Measurements from ENCODE around the gene RFX4. TPM values are rescaled to one million over a fixed set of nuclear protein-coding genes. Genes with fewer than 3 reads are reported as not detected.

Gene RFX4
- total RNA-seq, 1 experiment from 2014 or later: not detected

DNA sequence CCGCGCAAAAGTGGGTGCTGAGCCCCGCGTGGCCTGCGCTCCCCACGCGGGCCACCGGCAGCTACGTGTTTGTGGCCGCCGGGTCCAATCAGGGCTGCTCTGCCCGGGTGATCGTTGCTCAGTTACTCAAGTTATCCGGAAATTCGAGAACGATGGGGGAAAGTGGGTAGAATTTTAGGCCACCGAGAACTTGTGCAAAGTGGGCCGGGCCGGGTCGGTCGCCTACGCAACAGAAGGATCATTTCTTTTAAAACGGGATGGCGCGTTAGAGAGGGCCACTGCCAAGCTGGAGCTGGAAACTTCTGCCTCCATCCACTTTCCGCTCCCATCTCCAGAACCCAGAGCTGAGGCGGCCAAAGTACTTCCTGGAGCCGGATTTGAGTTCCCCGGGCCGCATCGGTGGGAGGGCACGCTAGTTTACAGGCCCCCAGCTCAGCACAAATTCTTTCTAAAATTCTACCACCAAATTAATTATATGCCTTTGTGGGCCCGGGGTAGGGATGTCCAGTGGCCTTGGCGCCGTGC is 3.5 kb downstream of the RFX4 start:
- H3K4me1 ChIP-seq (ENCODE audit: control insufficient read depth, insufficient read depth, low read length): peaks cover 22% of the 10 kb centered on the region
- H3K27me3 ChIP-seq (ENCODE audit: control insufficient read depth, insufficient read depth, low read length): peaks cover 54% of the 10 kb centered on the region
- in situ Hi-C loops (cut with HindIII; ENCODE audit: low pct_unique_long_range_greater_than_20kb, low sequenced_read_pairs): no loop called here
- TF ChIP-seq, protein P1, sequence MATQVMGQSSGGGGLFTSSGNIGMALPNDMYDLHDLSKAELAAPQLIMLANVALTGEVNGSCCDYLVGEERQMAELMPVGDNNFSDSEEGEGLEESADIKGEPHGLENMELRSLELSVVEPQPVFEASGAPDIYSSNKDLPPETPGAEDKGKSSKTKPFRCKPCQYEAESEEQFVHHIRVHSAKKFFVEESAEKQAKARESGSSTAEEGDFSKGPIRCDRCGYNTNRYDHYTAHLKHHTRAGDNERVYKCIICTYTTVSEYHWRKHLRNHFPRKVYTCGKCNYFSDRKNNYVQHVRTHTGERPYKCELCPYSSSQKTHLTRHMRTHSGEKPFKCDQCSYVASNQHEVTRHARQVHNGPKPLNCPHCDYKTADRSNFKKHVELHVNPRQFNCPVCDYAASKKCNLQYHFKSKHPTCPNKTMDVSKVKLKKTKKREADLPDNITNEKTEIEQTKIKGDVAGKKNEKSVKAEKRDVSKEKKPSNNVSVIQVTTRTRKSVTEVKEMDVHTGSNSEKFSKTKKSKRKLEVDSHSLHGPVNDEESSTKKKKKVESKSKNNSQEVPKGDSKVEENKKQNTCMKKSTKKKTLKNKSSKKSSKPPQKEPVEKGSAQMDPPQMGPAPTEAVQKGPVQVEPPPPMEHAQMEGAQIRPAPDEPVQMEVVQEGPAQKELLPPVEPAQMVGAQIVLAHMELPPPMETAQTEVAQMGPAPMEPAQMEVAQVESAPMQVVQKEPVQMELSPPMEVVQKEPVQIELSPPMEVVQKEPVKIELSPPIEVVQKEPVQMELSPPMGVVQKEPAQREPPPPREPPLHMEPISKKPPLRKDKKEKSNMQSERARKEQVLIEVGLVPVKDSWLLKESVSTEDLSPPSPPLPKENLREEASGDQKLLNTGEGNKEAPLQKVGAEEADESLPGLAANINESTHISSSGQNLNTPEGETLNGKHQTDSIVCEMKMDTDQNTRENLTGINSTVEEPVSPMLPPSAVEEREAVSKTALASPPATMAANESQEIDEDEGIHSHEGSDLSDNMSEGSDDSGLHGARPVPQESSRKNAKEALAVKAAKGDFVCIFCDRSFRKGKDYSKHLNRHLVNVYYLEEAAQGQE (IDR thresholded peaks at IDR 0.05; ENCODE audit: insufficient read depth in 1 of 2, low read depth in 2 of 2, low read length in 1 of 2): no peak
- TF ChIP-seq POLR2AphosphoS5 (IDR thresholded peaks at IDR 0.05; ENCODE audit: low read depth, low read length) (no peak), TCF7L2 (IDR thresholded peaks at IDR 0.05; ENCODE audit: low read depth, low read length) (no peak), SIN3A (IDR thresholded peaks at IDR 0.05; ENCODE audit: borderline replicate concordance, insufficient read depth, low read depth, low read length) (no peak)
- TF ChIP-seq, protein P2, sequence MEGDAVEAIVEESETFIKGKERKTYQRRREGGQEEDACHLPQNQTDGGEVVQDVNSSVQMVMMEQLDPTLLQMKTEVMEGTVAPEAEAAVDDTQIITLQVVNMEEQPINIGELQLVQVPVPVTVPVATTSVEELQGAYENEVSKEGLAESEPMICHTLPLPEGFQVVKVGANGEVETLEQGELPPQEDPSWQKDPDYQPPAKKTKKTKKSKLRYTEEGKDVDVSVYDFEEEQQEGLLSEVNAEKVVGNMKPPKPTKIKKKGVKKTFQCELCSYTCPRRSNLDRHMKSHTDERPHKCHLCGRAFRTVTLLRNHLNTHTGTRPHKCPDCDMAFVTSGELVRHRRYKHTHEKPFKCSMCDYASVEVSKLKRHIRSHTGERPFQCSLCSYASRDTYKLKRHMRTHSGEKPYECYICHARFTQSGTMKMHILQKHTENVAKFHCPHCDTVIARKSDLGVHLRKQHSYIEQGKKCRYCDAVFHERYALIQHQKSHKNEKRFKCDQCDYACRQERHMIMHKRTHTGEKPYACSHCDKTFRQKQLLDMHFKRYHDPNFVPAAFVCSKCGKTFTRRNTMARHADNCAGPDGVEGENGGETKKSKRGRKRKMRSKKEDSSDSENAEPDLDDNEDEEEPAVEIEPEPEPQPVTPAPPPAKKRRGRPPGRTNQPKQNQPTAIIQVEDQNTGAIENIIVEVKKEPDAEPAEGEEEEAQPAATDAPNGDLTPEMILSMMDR (IDR thresholded peaks at IDR 0.05): no peak
- no peak overlapping the region for H3K27ac ChIP-seq (ENCODE audit: low read length)
- no peaks in the 10 kb centered on the region for H3K36me3 ChIP-seq (ENCODE audit: control insufficient read depth, insufficient read depth, low read length)
- intact Hi-C loops (cut with micrococcal nuclease; ENCODE audit: unreplicated experiment): loop anchor here (10.0 kb wide), 1 partner anchor 202 kb away; no protein-coding TSS in a partner anchor
- ChIA-PET POLR2A (no interaction called here), CTCF (interaction anchor here (0.5 kb wide), 1 partner anchor 15 kb away, joined by 3 read pairs; no protein-coding TSS in a partner anchor)
- H3K4me3 ChIP-seq (ENCODE audit: low read depth in 2 of 2, low read length in 2 of 2): 0 out of 4 replicates have a peak overlapping the region, but pooled peaks of 1 of the 2 experiments have one; percentile 6
- no peaks in the 10 kb centered on the region for H3K9me3 ChIP-seq (ENCODE audit: control insufficient read depth, insufficient read depth, low read depth, low read length)
- DNase-seq (ENCODE audit: low read depth, low spot score): no peak
- ATAC-seq: no peak
- BruUV-seq (replicated peaks): no TSS peak

DNA sequence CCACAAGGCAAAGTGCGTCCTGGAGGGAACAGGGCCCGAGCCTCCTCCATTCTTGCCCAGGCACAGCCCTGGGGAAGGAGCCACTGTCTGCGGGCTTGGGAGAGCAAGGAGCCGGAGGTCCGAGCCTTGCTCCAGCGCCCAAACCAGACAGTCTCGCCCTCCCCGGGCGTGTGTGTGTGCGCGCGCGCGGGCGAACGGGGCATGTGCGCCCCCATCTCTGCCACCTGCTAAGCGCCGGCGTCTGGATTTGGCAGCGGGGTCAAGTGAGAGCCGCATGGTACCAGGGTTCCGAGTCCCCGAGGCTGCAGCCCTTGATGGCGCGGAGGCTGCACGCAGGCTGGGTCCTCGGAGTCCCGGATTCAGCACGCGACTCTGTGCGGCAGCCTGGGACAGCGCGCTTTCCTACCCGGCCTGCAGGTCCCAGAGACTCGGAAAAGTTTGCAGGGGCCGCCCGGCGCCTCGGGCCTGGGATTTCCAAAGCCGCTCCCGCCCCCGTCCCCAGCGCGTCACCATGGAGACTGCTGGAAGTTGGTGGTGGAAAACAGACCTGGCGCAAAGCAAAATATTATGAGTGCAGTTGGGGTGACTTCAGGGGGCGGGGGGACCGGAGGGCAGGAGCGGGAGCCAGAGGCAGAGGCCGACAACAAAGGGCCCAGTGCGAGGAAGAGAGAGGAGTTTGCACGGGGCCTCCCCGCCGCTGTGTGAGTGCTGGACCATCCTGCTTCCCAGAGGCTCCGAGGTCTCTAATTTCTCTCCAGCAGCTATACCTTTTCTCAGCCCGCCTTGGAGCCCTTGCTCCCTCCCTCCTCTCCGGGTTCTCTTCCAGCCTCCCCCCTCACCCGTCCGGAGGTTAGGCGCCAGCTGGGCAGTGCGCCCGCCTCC is 4.2 kb downstream of the RFX4 start:
- in situ Hi-C loops (cut with HindIII; ENCODE audit: low pct_unique_long_range_greater_than_20kb, low sequenced_read_pairs) (no loop called here), intact Hi-C loops (cut with micrococcal nuclease; ENCODE audit: unreplicated experiment) (loop anchor here (10.0 kb wide), 1 partner anchor 202 kb away; no protein-coding TSS in a partner anchor)
- H3K9me3 ChIP-seq (ENCODE audit: control insufficient read depth, insufficient read depth, low read depth, low read length): no peaks in the 10 kb centered on the region
- DNase-seq (ENCODE audit: low read depth, low spot score): no peak
- CTCF ChIA-PET: interaction anchor here (0.7 kb wide), 1 partner anchor 22 kb away, joined by 7 read pairs; no protein-coding TSS in a partner anchor
- peaks cover 57% of the 10 kb centered on the region for H3K27me3 ChIP-seq (ENCODE audit: control insufficient read depth, insufficient read depth, low read length)
- BruUV-seq (replicated peaks): no TSS peak
- POLR2A ChIA-PET: no interaction called here
- H3K36me3 ChIP-seq (ENCODE audit: control insufficient read depth, insufficient read depth, low read length): no peaks in the 10 kb centered on the region
- H3K27ac ChIP-seq (ENCODE audit: low read length): no peak overlapping the region
- no peak for TF ChIP-seq TCF7L2 (IDR thresholded peaks at IDR 0.05; ENCODE audit: low read depth, low read length)
- ATAC-seq: peak; percentile 42; the same call in 1 of the 2 replicates
- 0 out of 4 replicates have a peak overlapping the region, but pooled peaks of 1 of the 2 experiments have one; percentile 4 for H3K4me3 ChIP-seq (ENCODE audit: low read depth in 2 of 2, low read length in 2 of 2)
- peaks cover 22% of the 10 kb centered on the region for H3K4me1 ChIP-seq (ENCODE audit: control insufficient read depth, insufficient read depth, low read length)

Measured in Panc1 (cell line).